ENCODE measurements around the gene CCDC97. TPM values are rescaled to one million over a fixed set of nuclear protein-coding genes. Genes with fewer than 3 reads are reported as not detected.
A peak's percentile ranks its signal among the peaks of the same experiment; 100 is the strongest.

CCDC97 gene
- total RNA-seq = 10 to 100 TPM; 17.9 to 33.0 (median 29.6) TPM

- Histone ChIP-seq H3K9me3 (no peaks in the 10 kb centered on the region), H3K4me3 (peak within 1 kb of the TSS; percentile 71 to 92 (median 86)), H3K27me3 (no peaks in the 10 kb centered on the region), H3K27ac (peak within 1 kb of the TSS; percentile 93 to 97 (median 96)), H3K4me1 (peaks cover 0 to 29% (median 17%) of the 10 kb centered on the region in 4 donors), H3K36me3 (peaks cover 0 to 38% (median 0%) of the 10 kb centered on the region in 3 donors)
- TF ChIP-seq CTCF (IDR thresholded peaks at IDR 0.05) (no peak), POLR2A (IDR thresholded peaks at IDR 0.05) (peak; percentile 65 to 74)
- peak; percentile 81 to 94 (median 92) for DNase-seq
Measured at GRCh38 chr19:41310033-41310831, at the start of gene CCDC97. TSS of gene CCDC97 (plus strand) at chr19:41310172. CDS start at chr19:41310311, 139 bp downstream.

- Histone ChIP-seq H3K27me3 (no peaks in the 10 kb centered on the region), H3K36me3 (peaks cover 0 to 33% (median 0%) of the 10 kb centered on the region in 3 donors), H3K4me3 (peak overlapping the region; percentile 58 to 77 (median 62)), H3K9me3 (no peaks in the 10 kb centered on the region), H3K27ac (peak overlapping the region; percentile 93 to 100 (median 98)), H3K4me1 (peaks cover 0 to 12% (median 4%) of the 10 kb centered on the region in 4 donors)
- no peak for DNase-seq
- TF ChIP-seq CTCF (IDR thresholded peaks at IDR 0.05) (no peak), POLR2A (IDR thresholded peaks at IDR 0.05) (no peak)
Measured at GRCh38 chr19:41261474-41262190, 48.3 kb upstream of the CCDC97 start.

GRCh38 chr19:41263042-41263849 lies 46.7 kb upstream of the CCDC97 start:
- TF ChIP-seq CTCF (IDR thresholded peaks at IDR 0.05) (no peak), POLR2A (IDR thresholded peaks at IDR 0.05) (peak; percentile 76 to 93)
- peak overlapping the region; percentile 58 to 77 (median 62) for H3K4me3 ChIP-seq
- DNase-seq = peak; percentile 79 to 94 (median 91)
- no peaks in the 10 kb centered on the region for H3K9me3 ChIP-seq
- H3K27ac ChIP-seq = peak overlapping the region; percentile 93 to 100 (median 98)
- H3K27me3 ChIP-seq = no peaks in the 10 kb centered on the region
- peaks cover 0 to 21% (median 6%) of the 10 kb centered on the region in 4 donors for H3K4me1 ChIP-seq
- peaks cover 0 to 26% (median 0%) of the 10 kb centered on the region in 3 donors for H3K36me3 ChIP-seq

GRCh38 chr19:41263850-41264580 lies 46.0 kb upstream of the CCDC97 start, which contains the start of gene HNRNPUL1:
TSS of gene HNRNPUL1 (plus strand) at chr19:41264372. CDS start at chr19:41264504, 132 bp downstream.
- DNase-seq = peak; percentile 97 to 99 (median 99)
- Histone ChIP-seq H3K36me3 (peaks cover 0 to 26% (median 0%) of the 10 kb centered on the region in 3 donors), H3K27me3 (no peaks in the 10 kb centered on the region)

More at GRCh38 chr19:41263850-41264580, 46.0 kb upstream of the CCDC97 start, which contains the start of gene HNRNPUL1:
- H3K4me3 ChIP-seq = peak within 1 kb of the TSS; percentile 85 to 97 (median 96)
- peak within 1 kb of the TSS; percentile 97 to 100 (median 100) for H3K27ac ChIP-seq
- H3K4me1 ChIP-seq = peaks cover 0 to 21% (median 6%) of the 10 kb centered on the region in 4 donors
- peak in 1 of 2 donors; percentile 7 for TF ChIP-seq POLR2A (IDR thresholded peaks at IDR 0.05)
- TF ChIP-seq CTCF (IDR thresholded peaks at IDR 0.05) = peak in 4 of 6 experiments; percentile 10 to 42 (median 36)
- no peaks in the 10 kb centered on the region for H3K9me3 ChIP-seq
